ENCODE results near the gene SOX4. TPM values are rescaled to one million over a fixed set of nuclear protein-coding genes. Genes with fewer than 3 reads are reported as not detected.

Gene SOX4
- total RNA-seq, 1 experiment from 2014 or later: 67.0 TPM

DNA sequence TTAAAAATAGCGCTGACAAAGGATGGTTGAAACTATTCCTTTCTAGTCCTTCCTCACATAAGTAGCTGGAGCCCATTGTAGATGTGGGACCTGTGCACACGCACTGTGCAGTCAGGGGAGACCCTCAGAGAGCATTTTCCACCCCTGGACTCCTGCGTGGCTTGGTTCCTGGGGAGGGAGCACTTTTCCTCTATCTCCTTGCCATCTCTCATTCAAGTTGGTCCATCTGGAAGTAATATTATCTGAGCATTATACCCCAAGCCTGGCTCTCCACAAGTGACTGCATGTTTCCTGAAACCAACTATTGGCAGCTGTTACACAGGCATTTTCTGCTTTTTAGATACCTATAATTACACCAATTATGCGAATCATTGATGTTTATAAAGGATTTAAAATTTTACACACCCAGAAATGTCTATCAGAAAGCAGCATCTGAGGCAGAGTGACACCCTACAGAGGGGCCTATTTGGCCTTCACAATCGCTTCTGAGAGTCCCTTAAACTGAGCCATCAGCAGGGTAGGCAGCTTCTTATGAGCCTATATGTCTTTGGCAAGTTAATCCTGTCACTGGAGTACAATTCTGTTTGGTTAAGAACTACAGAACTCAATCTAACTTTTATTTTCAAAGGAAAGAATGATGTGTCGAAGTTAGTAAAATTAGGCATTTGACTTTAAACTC lies 18.7 kb downstream of the SOX4 start:
- no TSS peak for BruUV-seq (replicated peaks)
- ChIA-PET CTCF (no interaction called here), RAD21 (ENCODE audit: low non-redundant PET in 1 of 2, low total read pairs in 2 of 2, uncharacterized antibody in 2 of 2, unreplicated experiment in 2 of 2) (no interaction called here), POLR2A (no interaction called here)
- H3K79me2 ChIP-seq (ENCODE audit: insufficient read depth, low read length): no peaks in the 10 kb centered on the region
- no peak overlapping the region for H2AFZ ChIP-seq (ENCODE audit: low read depth, low read length, poor library complexity, severe bottlenecking)
- no peaks in the 10 kb centered on the region for H3K4me1 ChIP-seq (ENCODE audit: control insufficient read depth in 1 of 2, insufficient read depth in 2 of 2, low read length in 2 of 2)
- H4K20me1 ChIP-seq (ENCODE audit: insufficient read depth): no peaks in the 10 kb centered on the region
- H3K27ac ChIP-seq (ENCODE audit: low read depth, low read length): no peak overlapping the region
- no peaks in the 10 kb centered on the region for H3K9me3 ChIP-seq (ENCODE audit: control insufficient read depth in 1 of 2, insufficient read depth in 1 of 2, low read depth in 1 of 2, low read length in 2 of 2)
- TF ChIP-seq ELF1 (IDR thresholded peaks at IDR 0.05; ENCODE audit: borderline replicate concordance, low read depth) (no peak), POLR2A (IDR thresholded peaks at IDR 0.05; ENCODE audit: borderline replicate concordance, extremely low read depth, insufficient read depth, insufficient read length) (no peak), SRF (IDR thresholded peaks at IDR 0.05; ENCODE audit: low read depth) (no peak), ZFX (IDR thresholded peaks at IDR 0.05) (no peak), SIN3A (IDR thresholded peaks at IDR 0.05; ENCODE audit: low read depth) (no peak), RAD21 (IDR thresholded peaks at IDR 0.05; ENCODE audit: low read depth) (no peak), CBX3 (IDR thresholded peaks at IDR 0.05; ENCODE audit: low read depth) (no peak), EZH2phosphoT487 (IDR thresholded peaks at IDR 0.05; ENCODE audit: borderline replicate concordance) (no peak), YY1 (IDR thresholded peaks at IDR 0.05; ENCODE audit: extremely low read depth, insufficient replicate concordance, low read depth, low read length) (no peak), CEBPB (IDR thresholded peaks at IDR 0.05; ENCODE audit: low read depth) (no peak), ZNF274 (IDR thresholded peaks at IDR 0.05; ENCODE audit: low read depth, low read length) (no peak), FOSL1 (IDR thresholded peaks at IDR 0.05; ENCODE audit: low read depth) (no peak), POLR2AphosphoS5 (IDR thresholded peaks at IDR 0.05; ENCODE audit: low read depth, low read length) (no peak), JUND (IDR thresholded peaks at IDR 0.05) (no peak), EGR1 (IDR thresholded peaks at IDR 0.05; ENCODE audit: low read depth) (no peak)
- TF ChIP-seq, protein P1, sequence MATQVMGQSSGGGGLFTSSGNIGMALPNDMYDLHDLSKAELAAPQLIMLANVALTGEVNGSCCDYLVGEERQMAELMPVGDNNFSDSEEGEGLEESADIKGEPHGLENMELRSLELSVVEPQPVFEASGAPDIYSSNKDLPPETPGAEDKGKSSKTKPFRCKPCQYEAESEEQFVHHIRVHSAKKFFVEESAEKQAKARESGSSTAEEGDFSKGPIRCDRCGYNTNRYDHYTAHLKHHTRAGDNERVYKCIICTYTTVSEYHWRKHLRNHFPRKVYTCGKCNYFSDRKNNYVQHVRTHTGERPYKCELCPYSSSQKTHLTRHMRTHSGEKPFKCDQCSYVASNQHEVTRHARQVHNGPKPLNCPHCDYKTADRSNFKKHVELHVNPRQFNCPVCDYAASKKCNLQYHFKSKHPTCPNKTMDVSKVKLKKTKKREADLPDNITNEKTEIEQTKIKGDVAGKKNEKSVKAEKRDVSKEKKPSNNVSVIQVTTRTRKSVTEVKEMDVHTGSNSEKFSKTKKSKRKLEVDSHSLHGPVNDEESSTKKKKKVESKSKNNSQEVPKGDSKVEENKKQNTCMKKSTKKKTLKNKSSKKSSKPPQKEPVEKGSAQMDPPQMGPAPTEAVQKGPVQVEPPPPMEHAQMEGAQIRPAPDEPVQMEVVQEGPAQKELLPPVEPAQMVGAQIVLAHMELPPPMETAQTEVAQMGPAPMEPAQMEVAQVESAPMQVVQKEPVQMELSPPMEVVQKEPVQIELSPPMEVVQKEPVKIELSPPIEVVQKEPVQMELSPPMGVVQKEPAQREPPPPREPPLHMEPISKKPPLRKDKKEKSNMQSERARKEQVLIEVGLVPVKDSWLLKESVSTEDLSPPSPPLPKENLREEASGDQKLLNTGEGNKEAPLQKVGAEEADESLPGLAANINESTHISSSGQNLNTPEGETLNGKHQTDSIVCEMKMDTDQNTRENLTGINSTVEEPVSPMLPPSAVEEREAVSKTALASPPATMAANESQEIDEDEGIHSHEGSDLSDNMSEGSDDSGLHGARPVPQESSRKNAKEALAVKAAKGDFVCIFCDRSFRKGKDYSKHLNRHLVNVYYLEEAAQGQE (IDR thresholded peaks at IDR 0.05; ENCODE audit: low read depth): no peak
- TF ChIP-seq, protein P2, sequence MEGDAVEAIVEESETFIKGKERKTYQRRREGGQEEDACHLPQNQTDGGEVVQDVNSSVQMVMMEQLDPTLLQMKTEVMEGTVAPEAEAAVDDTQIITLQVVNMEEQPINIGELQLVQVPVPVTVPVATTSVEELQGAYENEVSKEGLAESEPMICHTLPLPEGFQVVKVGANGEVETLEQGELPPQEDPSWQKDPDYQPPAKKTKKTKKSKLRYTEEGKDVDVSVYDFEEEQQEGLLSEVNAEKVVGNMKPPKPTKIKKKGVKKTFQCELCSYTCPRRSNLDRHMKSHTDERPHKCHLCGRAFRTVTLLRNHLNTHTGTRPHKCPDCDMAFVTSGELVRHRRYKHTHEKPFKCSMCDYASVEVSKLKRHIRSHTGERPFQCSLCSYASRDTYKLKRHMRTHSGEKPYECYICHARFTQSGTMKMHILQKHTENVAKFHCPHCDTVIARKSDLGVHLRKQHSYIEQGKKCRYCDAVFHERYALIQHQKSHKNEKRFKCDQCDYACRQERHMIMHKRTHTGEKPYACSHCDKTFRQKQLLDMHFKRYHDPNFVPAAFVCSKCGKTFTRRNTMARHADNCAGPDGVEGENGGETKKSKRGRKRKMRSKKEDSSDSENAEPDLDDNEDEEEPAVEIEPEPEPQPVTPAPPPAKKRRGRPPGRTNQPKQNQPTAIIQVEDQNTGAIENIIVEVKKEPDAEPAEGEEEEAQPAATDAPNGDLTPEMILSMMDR (IDR thresholded peaks at IDR 0.05 in 2 of 3, conservative IDR thresholded peaks at IDR 0.05 in 1 of 3; ENCODE audit: borderline replicate concordance in 1 of 3, insufficient read depth in 1 of 3, low read depth in 2 of 3, low read length in 2 of 3): no peak
- TF ChIP-seq, protein P3, sequence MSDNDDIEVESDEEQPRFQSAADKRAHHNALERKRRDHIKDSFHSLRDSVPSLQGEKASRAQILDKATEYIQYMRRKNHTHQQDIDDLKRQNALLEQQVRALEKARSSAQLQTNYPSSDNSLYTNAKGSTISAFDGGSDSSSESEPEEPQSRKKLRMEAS (IDR thresholded peaks at IDR 0.05): no peak
- TF ChIP-seq, protein P4, sequence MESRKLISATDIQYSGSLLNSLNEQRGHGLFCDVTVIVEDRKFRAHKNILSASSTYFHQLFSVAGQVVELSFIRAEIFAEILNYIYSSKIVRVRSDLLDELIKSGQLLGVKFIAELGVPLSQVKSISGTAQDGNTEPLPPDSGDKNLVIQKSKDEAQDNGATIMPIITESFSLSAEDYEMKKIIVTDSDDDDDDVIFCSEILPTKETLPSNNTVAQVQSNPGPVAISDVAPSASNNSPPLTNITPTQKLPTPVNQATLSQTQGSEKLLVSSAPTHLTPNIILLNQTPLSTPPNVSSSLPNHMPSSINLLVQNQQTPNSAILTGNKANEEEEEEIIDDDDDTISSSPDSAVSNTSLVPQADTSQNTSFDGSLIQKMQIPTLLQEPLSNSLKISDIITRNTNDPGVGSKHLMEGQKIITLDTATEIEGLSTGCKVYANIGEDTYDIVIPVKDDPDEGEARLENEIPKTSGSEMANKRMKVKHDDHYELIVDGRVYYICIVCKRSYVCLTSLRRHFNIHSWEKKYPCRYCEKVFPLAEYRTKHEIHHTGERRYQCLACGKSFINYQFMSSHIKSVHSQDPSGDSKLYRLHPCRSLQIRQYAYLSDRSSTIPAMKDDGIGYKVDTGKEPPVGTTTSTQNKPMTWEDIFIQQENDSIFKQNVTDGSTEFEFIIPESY (IDR thresholded peaks at IDR 0.05; ENCODE audit: extremely low read depth, insufficient replicate concordance, low read length): no peak
- TF ChIP-seq, protein P5, sequence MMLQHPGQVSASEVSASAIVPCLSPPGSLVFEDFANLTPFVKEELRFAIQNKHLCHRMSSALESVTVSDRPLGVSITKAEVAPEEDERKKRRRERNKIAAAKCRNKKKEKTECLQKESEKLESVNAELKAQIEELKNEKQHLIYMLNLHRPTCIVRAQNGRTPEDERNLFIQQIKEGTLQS (IDR thresholded peaks at IDR 0.05): no peak
- ATAC-seq (no peak), DNase-seq (ENCODE audit: low read depth, low spot score) (no peak)
- no peaks in the 10 kb centered on the region for H3K36me3 ChIP-seq (ENCODE audit: control insufficient read depth in 1 of 2, insufficient read depth in 2 of 2, low read length in 2 of 2)
- intact Hi-C loops (cut with micrococcal nuclease): no loop called here
- H3K4me3 ChIP-seq (replicated peaks in 1 of 2; ENCODE audit: low read depth in 1 of 2, low read length in 2 of 2): no peak overlapping the region
- no peaks in the 10 kb centered on the region for H3K9me2 ChIP-seq (ENCODE audit: insufficient read depth)
- H3K4me2 ChIP-seq (ENCODE audit: low read length): no peak overlapping the region
- H3K9ac ChIP-seq (ENCODE audit: low read length): no peak overlapping the region
- H3K27me3 ChIP-seq (ENCODE audit: insufficient read depth, low read length): no peaks in the 10 kb centered on the region
